GM12878 (cell line): ENCODE results near the gene PPP1R14B. TPM values are rescaled to one million over a fixed set of nuclear protein-coding genes. Genes with fewer than 3 reads are reported as not detected.
A peak's percentile ranks its signal among the peaks of the same experiment; 100 is the strongest.

Source experiments
- ATAC-seq: fragments of 200-7000 bp; cut with Tn5 transposase; 3 replicates; pipeline ENCODE4 v1.9.1; 2020; ENCODE audit warnings: mild to moderate bottlenecking, moderate library complexity
- BruUV-seq: library from RNA; stranded (reverse); fragments of 400-500 nt; replicated peaks from 2 replicates; lab custom pipeline; 2021; lab: Mats Ljungman, UMichigan
- CTCF ChIA-PET: fragments of 300-600 bp; sonication (Branson Sonifier 250); formaldehyde crosslinking; extraction: SDS; loops from one replicate; lab custom pipeline; 2021; ENCODE audit warnings: inconsistent platforms; lab: Yijun Ruan, JAX
- POLR2A ChIA-PET: fragments of 350-600 bp; formaldehyde crosslinking; extraction: SDS; loops from one replicate; lab custom pipeline; 2021; ENCODE audit warnings: inconsistent platforms; lab: Charles Lee
- RAD21 ChIA-PET: fragments of 300-600 bp; sonication (Branson Sonifier 250); formaldehyde crosslinking; loops from one replicate; lab custom pipeline; 2023; ENCODE audit warnings: antibody characterized with exemption; ENCODE audit not compliant: unreplicated experiment; lab: Charles Lee
- SMC1A ChIA-PET: fragments of 300-600 bp; sonication (Branson Sonifier 250); formaldehyde crosslinking; loops from one replicate; lab custom pipeline; 2023; ENCODE audit not compliant: unreplicated experiment, uncharacterized antibody; lab: Charles Lee
- DNase-seq: peaks from one replicate; pipeline ENCODE4 v3.0.0-alpha.2; 2011; ENCODE audit warnings: low read depth, low spot score
- FAIRE-seq: peaks from 3 replicates; lab custom pipeline; 2011; peaks lifted over from hg19 to GRCh38; lab: Jason Lieb, UNC
- H2AFZ ChIP-seq: 2 replicates; pipeline ENCODE4 v1.6.0; 2011; ENCODE audit warnings: low read depth, low read length, control low read depth; ENCODE audit not compliant: control insufficient read depth
- H3K27ac ChIP-seq: 2 replicates; pipeline ENCODE4 v1.5.1; 2011; ENCODE audit warnings: control low read depth; ENCODE audit not compliant: control insufficient read depth, insufficient read depth
- H3K27me3 ChIP-seq, 2 experiments: replicated peaks in 1 of 2; 2 replicates each; pipeline versions ENCODE4 v1.6.0 to v1.6.1; 2011; ENCODE audit warnings: low read length in 1 of 2; ENCODE audit not compliant: control insufficient read depth in 2 of 2, insufficient read depth in 2 of 2
- H3K36me3 ChIP-seq, 2 experiments: 2 replicates each; pipeline ENCODE4 v1.5.1; 2011; ENCODE audit warnings: low read length in 1 of 2; ENCODE audit not compliant: control insufficient read depth in 2 of 2, insufficient read depth in 2 of 2
- H3K4me1 ChIP-seq: 2 replicates; pipeline ENCODE4 v1.6.1; 2011; ENCODE audit warnings: mild to moderate bottlenecking, low read length, moderate library complexity, mixed read lengths; ENCODE audit not compliant: control insufficient read depth, insufficient read depth
- H3K4me2 ChIP-seq: 2 replicates; pipeline ENCODE4 v1.6.0; 2011; ENCODE audit warnings: control low read depth; ENCODE audit not compliant: control insufficient read depth, insufficient read depth
- H3K4me3 ChIP-seq: fragments of 200-600 bp; sonication (generic); 2 replicates; pipeline ENCODE4 v1.5.1; 2016
- H3K79me2 ChIP-seq: 2 replicates; pipeline ENCODE4 v1.6.0; 2011; ENCODE audit warnings: low read length; ENCODE audit not compliant: control insufficient read depth, insufficient read depth
- H3K9ac ChIP-seq: 2 replicates; pipeline ENCODE4 v1.8.0; 2011; ENCODE audit warnings: low read length, control low read depth, mixed read lengths; ENCODE audit not compliant: control insufficient read depth, insufficient read depth
- H3K9me3 ChIP-seq: replicated peaks from 3 replicates; pipeline ENCODE4 v1.5.1; 2011; ENCODE audit warnings: mild to moderate bottlenecking, low read length; ENCODE audit not compliant: control insufficient read depth, insufficient read depth
- H4K20me1 ChIP-seq: 2 replicates; pipeline ENCODE4 v1.6.0; 2011; ENCODE audit not compliant: control insufficient read depth, insufficient read depth
- BMI1 ChIP-seq: fragments of 450-650 bp; IDR thresholded peaks from 2 replicates; pipeline ENCODE4 v1.6.1; 2016; ENCODE audit warnings: mild to moderate bottlenecking, moderate library complexity, borderline replicate concordance
- EED ChIP-seq: sonication (generic); IDR thresholded peaks from 2 replicates; pipeline ENCODE4 v1.6.1; 2016; ENCODE audit warnings: antibody characterized with exemption, low read depth
- ESRRA ChIP-seq: IDR thresholded peaks from 2 replicates; pipeline ENCODE4 v1.6.1; 2012; ENCODE audit warnings: mild to moderate bottlenecking, low read length, improper control_type of control experiment
- FOXK2 ChIP-seq: fragments of 450-650 bp; IDR thresholded peaks from 2 replicates; pipeline ENCODE4 v1.6.1; 2017; ENCODE audit warnings: mild to moderate bottlenecking, moderate library complexity
- HDAC6 ChIP-seq: fragments of 200-600 bp; sonication (generic); IDR thresholded peaks from one replicate; pipeline ENCODE4 v1.8.0; 2017; ENCODE audit warnings: antibody characterized with exemption; ENCODE audit not compliant: unreplicated experiment
- NRF1 ChIP-seq: conservative IDR thresholded peaks from 2 replicates; pipeline ENCODE4 v1.6.1; 2011; ENCODE audit warnings: mild to moderate bottlenecking, low read depth, low read length, improper control_type of control experiment
- PML ChIP-seq: IDR thresholded peaks from 2 replicates; pipeline ENCODE4 v1.6.1; 2012; ENCODE audit warnings: low read length, inconsistent platforms
- SREBF1 ChIP-seq: IDR thresholded peaks from 2 replicates; pipeline ENCODE4 v1.6.1; 2012; ENCODE audit warnings: mild to moderate bottlenecking, low read length
- TARDBP ChIP-seq: IDR thresholded peaks from 2 replicates; pipeline ENCODE4 v1.6.1; 2016; ENCODE audit warnings: borderline replicate concordance
- ZZZ3 ChIP-seq: IDR thresholded peaks from 2 replicates; pipeline ENCODE4 v1.6.1; 2011; ENCODE audit warnings: low read depth; ENCODE audit not compliant: control insufficient read depth, insufficient read length
- WGBS: methylation state at CpG from one replicate; pipeline ENCODE4 v1.1.6; 2016; ENCODE audit warnings: low lambda C conversion rate; ENCODE audit not compliant: insufficient replicate concordance, insufficient coverage; ENCODE audit errors: missing lambda C conversion rate; 5-methylcytosine and 5-hydroxymethylcytosine counted together
- in situ Hi-C: fragments of 300-500 bp; cut with MboI; formaldehyde crosslinking; loops from 9 replicates; pipeline ENCODE4 v1.14.3; 2018; ENCODE audit warnings: mixed read lengths
- intact Hi-C: fragments of 100-400 bp; cut with micrococcal nuclease; formaldehyde crosslinking; loops from one replicate; pipeline ENCODE4 v1.14.2; 2022; ENCODE audit not compliant: unreplicated experiment
- polyA plus RNA-seq, 11 experiments: library from polyadenylated mRNA; depleted of rRNA in 4 of 11; unstranded in 6 of 11; stranded (reverse) in 5 of 11; fragments of >200 nt; fragmentation: Nextera tagmentation in 4 of 11; fragmentation: Illumina TruSeq in 1 of 11; extraction: Ambion mirVana in 4 of 11; extraction: Trizol in 1 of 11; gene quantifications; 1 replicate in 1 of 11; 2 replicates in 10 of 11; pipeline versions ENCODE4 v1.2.1 to v1.2.3, GENCODE V29; 2011 to 2016; ENCODE audit warnings: inconsistent platforms in 2 of 11, missing spikeins in 2 of 11, low read depth in 1 of 11
- total RNA-seq, 4 experiments: library from RNA; depleted of rRNA in 3 of 4; stranded (reverse); fragments of >200 nt in 3 of 4; fragmentation: Illumina TruSeq in 1 of 4; extraction: Trizol in 1 of 4; gene quantifications; 2 replicates each; pipeline versions ENCODE4 v1.2.1 to v1.2.3, GENCODE V29; 2013 to 2021
- TF ChIP-seq, protein P1 (sequence below): fragments of 150-350 bp; IDR thresholded peaks from 2 replicates; pipeline ENCODE4 v1.6.1; 2016; ENCODE audit warnings: low read depth, low read length
- TF ChIP-seq, protein P2 (sequence below): fragments of 450-650 bp; formaldehyde crosslinking; IDR thresholded peaks from 2 replicates; pipeline ENCODE4 v1.4.0; 2022; ENCODE audit warnings: mild to moderate bottlenecking, moderate library complexity

PPP1R14B gene
- total and polyA plus RNA-seq, 10 of the 15 experiments (the other 5 are each of a cell fraction or from before 2014, with no cell fraction given): 8.4 to 283 (median 124) TPM

DNA sequence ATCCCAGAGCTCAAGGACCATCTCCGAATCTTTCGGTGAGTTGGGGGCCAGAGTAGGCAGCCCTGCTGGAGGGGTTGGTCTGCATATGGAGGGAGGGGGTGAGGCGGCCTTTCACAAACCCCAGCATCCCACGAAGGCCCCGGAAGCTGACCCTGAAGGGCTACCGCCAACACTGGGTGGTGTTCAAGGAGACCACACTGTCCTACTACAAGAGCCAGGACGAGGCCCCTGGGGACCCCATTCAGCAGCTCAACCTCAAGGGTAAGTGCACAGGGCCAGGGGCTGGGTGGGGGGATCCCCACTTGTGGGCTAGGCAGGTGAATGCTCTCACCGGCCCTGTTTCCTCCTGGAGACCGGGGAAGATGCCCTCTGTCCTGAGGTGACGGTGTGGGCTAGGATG, 27.0 kb downstream of the PPP1R14B start:
- FAIRE-seq (no peak), ATAC-seq (no peak), DNase-seq (no peak)
- Histone ChIP-seq H2AFZ (no peak overlapping the region), H4K20me1 (no peaks in the 10 kb centered on the region), H3K9me3 (no peaks in the 10 kb centered on the region), H3K27ac (no peak overlapping the region), H3K4me3 (no peak overlapping the region), H3K36me3 (peaks cover 27 to 30% of the 10 kb centered on the region in 2 experiments), H3K4me2 (no peak overlapping the region), H3K9ac (no peak overlapping the region), H3K27me3 (no peaks in the 10 kb centered on the region), H3K79me2 (peaks cover 2% of the 10 kb centered on the region; the same call in 1 of the 2 replicates), H3K4me1 (peaks cover under 1% of the 10 kb centered on the region; the same call in 1 of the 2 replicates)
- intact Hi-C loops: no loop called here
- ChIA-PET RAD21 (no interaction called here), CTCF (interaction anchor here (4.2 kb wide), 1 partner anchor 14 kb away, joined by 14 read pairs; the partner anchor contains the start of gene FERMT3), POLR2A (interaction anchor here (1.0 to 2.6 kb wide), 2 partner anchors 10 to 13 kb away, joined by 3 to 11 read pairs; partner anchors contain the start of gene FERMT3), SMC1A (no interaction called here)
- TF ChIP-seq PML (no peak), TARDBP (no peak), ZZZ3 (no peak), HDAC6 (no peak), SREBF1 (no peak), FOXK2 (no peak), ESRRA (no peak), BMI1 (no peak), NRF1 (no peak), EED (no peak)
- TF ChIP-seq, protein P1, sequence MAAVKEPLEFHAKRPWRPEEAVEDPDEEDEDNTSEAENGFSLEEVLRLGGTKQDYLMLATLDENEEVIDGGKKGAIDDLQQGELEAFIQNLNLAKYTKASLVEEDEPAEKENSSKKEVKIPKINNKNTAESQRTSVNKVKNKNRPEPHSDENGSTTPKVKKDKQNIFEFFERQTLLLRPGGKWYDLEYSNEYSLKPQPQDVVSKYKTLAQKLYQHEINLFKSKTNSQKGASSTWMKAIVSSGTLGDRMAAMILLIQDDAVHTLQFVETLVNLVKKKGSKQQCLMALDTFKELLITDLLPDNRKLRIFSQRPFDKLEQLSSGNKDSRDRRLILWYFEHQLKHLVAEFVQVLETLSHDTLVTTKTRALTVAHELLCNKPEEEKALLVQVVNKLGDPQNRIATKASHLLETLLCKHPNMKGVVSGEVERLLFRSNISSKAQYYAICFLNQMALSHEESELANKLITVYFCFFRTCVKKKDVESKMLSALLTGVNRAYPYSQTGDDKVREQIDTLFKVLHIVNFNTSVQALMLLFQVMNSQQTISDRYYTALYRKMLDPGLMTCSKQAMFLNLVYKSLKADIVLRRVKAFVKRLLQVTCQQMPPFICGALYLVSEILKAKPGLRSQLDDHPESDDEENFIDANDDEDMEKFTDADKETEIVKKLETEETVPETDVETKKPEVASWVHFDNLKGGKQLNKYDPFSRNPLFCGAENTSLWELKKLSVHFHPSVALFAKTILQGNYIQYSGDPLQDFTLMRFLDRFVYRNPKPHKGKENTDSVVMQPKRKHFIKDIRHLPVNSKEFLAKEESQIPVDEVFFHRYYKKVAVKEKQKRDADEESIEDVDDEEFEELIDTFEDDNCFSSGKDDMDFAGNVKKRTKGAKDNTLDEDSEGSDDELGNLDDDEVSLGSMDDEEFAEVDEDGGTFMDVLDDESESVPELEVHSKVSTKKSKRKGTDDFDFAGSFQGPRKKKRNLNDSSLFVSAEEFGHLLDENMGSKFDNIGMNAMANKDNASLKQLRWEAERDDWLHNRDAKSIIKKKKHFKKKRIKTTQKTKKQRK: no peak
- TF ChIP-seq, protein P2, sequence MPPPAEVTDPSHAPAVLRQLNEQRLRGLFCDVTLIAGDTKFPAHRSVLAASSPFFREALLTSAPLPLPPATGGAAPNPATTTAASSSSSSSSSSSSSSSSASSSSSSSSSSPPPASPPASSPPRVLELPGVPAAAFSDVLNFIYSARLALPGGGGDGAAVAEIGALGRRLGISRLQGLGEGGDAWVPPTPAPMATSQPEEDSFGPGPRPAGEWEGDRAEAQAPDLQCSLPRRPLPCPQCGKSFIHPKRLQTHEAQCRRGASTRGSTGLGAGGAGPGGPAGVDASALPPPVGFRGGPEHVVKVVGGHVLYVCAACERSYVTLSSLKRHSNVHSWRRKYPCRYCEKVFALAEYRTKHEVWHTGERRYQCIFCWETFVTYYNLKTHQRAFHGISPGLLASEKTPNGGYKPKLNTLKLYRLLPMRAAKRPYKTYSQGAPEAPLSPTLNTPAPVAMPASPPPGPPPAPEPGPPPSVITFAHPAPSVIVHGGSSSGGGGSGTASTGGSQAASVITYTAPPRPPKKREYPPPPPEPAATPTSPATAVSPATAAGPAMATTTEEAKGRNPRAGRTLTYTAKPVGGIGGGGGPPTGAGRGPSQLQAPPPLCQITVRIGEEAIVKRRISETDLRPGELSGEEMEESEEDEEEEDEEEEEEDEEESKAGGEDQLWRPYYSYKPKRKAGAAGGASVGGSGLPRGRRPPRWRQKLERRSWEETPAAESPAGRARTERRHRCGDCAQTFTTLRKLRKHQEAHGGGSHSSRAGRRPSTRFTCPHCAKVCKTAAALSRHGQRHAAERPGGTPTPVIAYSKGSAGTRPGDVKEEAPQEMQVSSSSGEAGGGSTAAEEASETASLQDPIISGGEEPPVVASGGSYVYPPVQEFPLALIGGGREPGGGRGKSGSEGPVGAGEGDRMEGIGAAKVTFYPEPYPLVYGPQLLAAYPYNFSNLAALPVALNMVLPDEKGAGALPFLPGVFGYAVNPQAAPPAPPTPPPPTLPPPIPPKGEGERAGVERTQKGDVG (CRISPR knock-in tag): no peak
- BruUV-seq: TSS peak; percentile 4
- WGBS: 79% methylated on average over 10 of the region's 10 CpGs
- in situ Hi-C loops: no loop called here
